NT2/D1 (cell line): ENCODE measurements around the gene ABLIM1.

Experiments
- DNase-seq: peaks from one replicate; pipeline ENCODE4 v3.0.0-alpha.2; 2011; ENCODE audit warnings: low read depth, low spot score
- H3K27me3 ChIP-seq: 2 replicates; pipeline ENCODE4 v1.6.0; 2011; ENCODE audit warnings: mild to moderate bottlenecking; ENCODE audit not compliant: insufficient read length, insufficient read depth
- H3K36me3 ChIP-seq: 2 replicates; pipeline ENCODE4 v1.6.1; 2011; ENCODE audit warnings: mild to moderate bottlenecking, low read length, mixed read lengths; ENCODE audit not compliant: insufficient read depth, insufficient read length
- H3K4me1 ChIP-seq: 2 replicates; pipeline ENCODE4 v1.5.1; 2011; ENCODE audit not compliant: insufficient read depth, insufficient read length
- H3K4me3 ChIP-seq: 2 replicates; pipeline ENCODE4 v1.5.1; 2011; ENCODE audit warnings: low read depth; ENCODE audit not compliant: insufficient read length
- H3K9ac ChIP-seq: 2 replicates; pipeline ENCODE4 v1.6.0; 2011; ENCODE audit warnings: low read depth; ENCODE audit not compliant: insufficient read length
- H3K9me3 ChIP-seq: 2 replicates; pipeline ENCODE4 v1.5.1; 2011; ENCODE audit warnings: mild to moderate bottlenecking, low read length; ENCODE audit not compliant: insufficient read depth
- SUZ12 ChIP-seq: IDR thresholded peaks from 2 replicates; pipeline ENCODE4 v1.6.1; 2011; ENCODE audit not compliant: insufficient read length, insufficient read depth; ENCODE audit errors: extremely low read depth
- YY1 ChIP-seq: IDR thresholded peaks from 2 replicates; pipeline ENCODE4 v1.6.1; 2011; ENCODE audit not compliant: insufficient read length, insufficient read depth
- ZNF274 ChIP-seq: IDR thresholded peaks from 2 replicates; pipeline ENCODE4 v1.6.1; 2011; ENCODE audit warnings: mild to moderate bottlenecking, low read depth, low read length

ABLIM1 gene

GRCh38 chr10:114560144-114560543 lies 97.9 kb downstream of the ABLIM1 start:
- no peak for TF ChIP-seq YY1
- no peak for TF ChIP-seq SUZ12
- Histone ChIP-seq H3K4me1 (no peaks in the 10 kb centered on the region), H3K36me3 (peaks cover 13% of the 10 kb centered on the region), H3K27me3 (no peaks in the 10 kb centered on the region), H3K9me3 (peaks cover 22% of the 10 kb centered on the region), H3K4me3 (no peak overlapping the region), H3K9ac (no peak overlapping the region)
- no peak for DNase-seq

- Histone ChIP-seq H3K36me3 (peaks cover 10% of the 10 kb centered on the region), H3K27me3 (no peaks in the 10 kb centered on the region), H3K9ac (no peak overlapping the region), H3K4me1 (no peaks in the 10 kb centered on the region), H3K4me3 (no peak overlapping the region), H3K9me3 (peaks cover 22% of the 10 kb centered on the region)
- no peak for DNase-seq
- TF ChIP-seq SUZ12 = no peak
- TF ChIP-seq YY1 = no peak
- no peak for TF ChIP-seq ZNF274
Observed at GRCh38 chr10:114559636-114560035, 98.4 kb downstream of the ABLIM1 start.

GRCh38 chr10:114557854-114558253 lies 100.2 kb downstream of the ABLIM1 start:
- no peak for DNase-seq
- peaks cover 8% of the 10 kb centered on the region for H3K36me3 ChIP-seq
- no peaks in the 10 kb centered on the region for H3K4me1 ChIP-seq

DNA sequence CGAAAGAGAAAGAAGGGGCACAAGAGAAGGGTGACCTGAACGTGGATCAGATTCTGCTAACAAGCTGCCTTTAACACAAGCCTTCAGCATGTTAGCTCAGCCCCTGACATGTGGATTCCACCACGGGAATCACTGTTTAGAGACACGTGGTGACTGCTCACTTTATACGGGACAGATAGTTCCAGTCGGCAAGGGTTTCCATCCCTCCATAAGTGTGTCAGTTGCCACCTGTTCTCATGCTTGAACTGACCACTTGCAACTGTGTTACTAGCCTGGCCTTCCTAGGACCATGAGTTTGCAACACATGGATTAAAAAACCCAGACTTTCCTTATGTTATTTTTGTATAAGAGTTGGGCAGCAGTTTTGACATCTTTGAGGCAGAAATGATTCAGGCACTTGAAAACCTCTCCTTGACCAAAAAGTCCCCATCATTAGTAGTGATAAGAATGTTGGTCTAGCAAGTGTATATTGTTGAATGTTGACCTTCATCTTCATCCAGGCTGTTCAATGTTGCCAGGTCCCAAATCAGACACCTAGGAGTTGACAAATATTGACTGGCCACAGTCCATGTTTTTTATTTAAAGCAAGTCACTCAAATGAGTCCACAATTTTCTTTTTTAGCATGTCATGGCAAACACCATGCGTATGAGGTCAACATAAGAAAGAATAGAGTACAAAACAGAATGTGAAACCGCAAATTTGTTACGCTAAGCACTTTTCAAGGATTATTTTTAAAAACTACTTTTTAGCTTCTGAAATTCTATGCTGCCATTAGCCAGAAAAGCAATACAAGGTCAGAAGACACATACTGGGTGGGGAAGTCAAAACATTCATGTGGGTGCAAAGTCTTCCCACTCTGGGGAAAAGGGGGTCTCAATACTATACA lies 101.6 kb downstream of the ABLIM1 start:
- no peaks in the 10 kb centered on the region for H3K27me3 ChIP-seq
- H3K4me3 ChIP-seq = no peak overlapping the region
- peaks cover 22% of the 10 kb centered on the region for H3K9me3 ChIP-seq
- no peaks in the 10 kb centered on the region for H3K4me1 ChIP-seq
- TF ChIP-seq SUZ12 = no peak
- no peak for TF ChIP-seq ZNF274
- no peak for TF ChIP-seq YY1
- no peak for DNase-seq
- H3K9ac ChIP-seq = no peak overlapping the region
- peaks cover 8% of the 10 kb centered on the region for H3K36me3 ChIP-seq

More at GRCh38 chr10:114557854-114558253, 100.2 kb downstream of the ABLIM1 start:
- Histone ChIP-seq H3K9ac (no peak overlapping the region), H3K4me3 (no peak overlapping the region), H3K9me3 (peaks cover 22% of the 10 kb centered on the region), H3K27me3 (no peaks in the 10 kb centered on the region)
- TF ChIP-seq YY1 = no peak

- Histone ChIP-seq H3K27me3 (no peaks in the 10 kb centered on the region), H3K9me3 (peaks cover 15% of the 10 kb centered on the region), H3K4me3 (no peak overlapping the region), H3K36me3 (peaks cover 13% of the 10 kb centered on the region), H3K9ac (no peak overlapping the region), H3K4me1 (no peaks in the 10 kb centered on the region)
- no peak for TF ChIP-seq YY1
- TF ChIP-seq SUZ12 = no peak
- TF ChIP-seq ZNF274 = no peak
- DNase-seq = no peak
Observed at GRCh38 chr10:114553436-114553835, 104.6 kb downstream of the ABLIM1 start.

GRCh38 chr10:114552050-114552449 lies 106.0 kb downstream of the ABLIM1 start:
- DNase-seq = no peak

DNA sequence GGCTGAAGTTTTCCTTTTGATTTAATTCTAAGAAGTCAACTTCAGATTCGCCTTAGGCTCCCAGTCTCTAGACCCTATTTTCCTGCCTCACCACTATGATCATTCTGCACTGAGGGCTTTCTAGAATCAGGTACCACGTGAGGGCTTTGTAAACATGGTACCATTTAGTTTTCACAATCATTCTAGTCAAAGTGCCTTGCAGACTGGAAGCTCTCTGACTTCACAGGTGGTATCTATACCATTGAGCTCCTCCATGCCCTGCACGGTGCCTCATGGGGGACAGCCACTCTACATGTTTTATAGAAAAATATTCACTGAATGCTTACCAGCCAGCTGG lies 106.5 kb downstream of the ABLIM1 start:
- H3K4me1 ChIP-seq = no peaks in the 10 kb centered on the region
- no peak overlapping the region for H3K9ac ChIP-seq
- no peak for DNase-seq
- no peaks in the 10 kb centered on the region for H3K27me3 ChIP-seq
- H3K9me3 ChIP-seq = no peaks in the 10 kb centered on the region
- no peak overlapping the region for H3K4me3 ChIP-seq
- TF ChIP-seq SUZ12 = no peak
- no peak for TF ChIP-seq ZNF274
- no peak for TF ChIP-seq YY1
- H3K36me3 ChIP-seq = peaks cover 17% of the 10 kb centered on the region

More at GRCh38 chr10:114552050-114552449, 106.0 kb downstream of the ABLIM1 start:
- Histone ChIP-seq H3K27me3 (no peaks in the 10 kb centered on the region), H3K9me3 (0 out of 2 replicates have a peak, but pooled peaks cover 1% of the 10 kb centered on the region), H3K36me3 (peaks cover 17% of the 10 kb centered on the region), H3K4me3 (no peak overlapping the region), H3K9ac (no peak overlapping the region), H3K4me1 (no peaks in the 10 kb centered on the region)
- TF ChIP-seq SUZ12 (no peak), ZNF274 (no peak), YY1 (no peak)
